Panc1 (cell line): Measurements from ENCODE around the gene XRCC4. TPM values are rescaled to one million over a fixed set of nuclear protein-coding genes. Genes with fewer than 3 reads are reported as not detected.

Experiments used
- ATAC-seq: fragments of 200-7000 bp; cut with Tn5 transposase; 2 replicates; pipeline ENCODE4 v1.9.1; 2020; ENCODE audit warnings: mild to moderate bottlenecking, moderate library complexity
- BruUV-seq: library from RNA; stranded (reverse); fragments of 400-500 nt; replicated peaks from 2 replicates; lab custom pipeline; 2021; lab: Mats Ljungman, UMichigan
- CTCF ChIA-PET: fragments of 300-600 bp; sonication (Branson Sonifier 250); formaldehyde crosslinking; loops from one replicate; lab custom pipeline; 2022; ENCODE audit warnings: antibody characterized with exemption; lab: Charles Lee
- POLR2A ChIA-PET: fragments of 300-600 bp; sonication (Branson Sonifier 250); formaldehyde crosslinking; loops from one replicate; lab custom pipeline; 2022; ENCODE audit warnings: antibody characterized with exemption; lab: Charles Lee
- DNase-seq: peaks from one replicate; pipeline ENCODE4 v3.0.0-alpha.2; 2010; ENCODE audit warnings: low read depth, low spot score
- H3K27ac ChIP-seq: 2 replicates; pipeline ENCODE4 v1.5.1; 2011; ENCODE audit warnings: mild to moderate bottlenecking, low read length, inconsistent platforms
- H3K27me3 ChIP-seq: fragments of 200-500 bp; sonication (Bioruptor generic); 2 replicates; pipeline ENCODE4 v1.6.0; 2014; ENCODE audit warnings: low read length, inconsistent platforms; ENCODE audit not compliant: control insufficient read depth, insufficient read depth
- H3K36me3 ChIP-seq: fragments of 200-500 bp; sonication (Bioruptor generic); 2 replicates; pipeline ENCODE4 v1.5.1; 2014; ENCODE audit warnings: inconsistent platforms, mild to moderate bottlenecking, low read length, moderate library complexity; ENCODE audit not compliant: control insufficient read depth, insufficient read depth
- H3K4me1 ChIP-seq: 2 replicates; pipeline ENCODE4 v1.5.1; 2011; ENCODE audit warnings: inconsistent platforms, mild to moderate bottlenecking, low read length, moderate library complexity; ENCODE audit not compliant: control insufficient read depth, insufficient read depth
- H3K4me3 ChIP-seq, 2 experiments: 2 replicates each; pipeline ENCODE4 v1.5.1; 2011 to 2012; ENCODE audit warnings: low read depth in 2 of 2, low read length in 2 of 2, mild to moderate bottlenecking in 2 of 2, inconsistent platforms in 1 of 2, moderate library complexity in 1 of 2
- H3K9me3 ChIP-seq: fragments of 200-500 bp; sonication (Bioruptor generic); 2 replicates; pipeline ENCODE4 v1.5.1; 2014; ENCODE audit warnings: low read depth, mild to moderate bottlenecking, inconsistent platforms, low read length, moderate library complexity; ENCODE audit not compliant: control insufficient read depth, insufficient read depth
- POLR2AphosphoS5 ChIP-seq: IDR thresholded peaks from 2 replicates; pipeline ENCODE4 v1.6.1; 2012; ENCODE audit warnings: mild to moderate bottlenecking, low read depth, low read length, moderate library complexity
- SIN3A ChIP-seq: IDR thresholded peaks from 2 replicates; pipeline ENCODE4 v1.6.1; 2012; ENCODE audit warnings: low read depth, mild to moderate bottlenecking, low read length, moderate library complexity, borderline replicate concordance; ENCODE audit not compliant: insufficient read depth
- TCF7L2 ChIP-seq: IDR thresholded peaks from 2 replicates; pipeline ENCODE4 v1.6.1; 2011; ENCODE audit warnings: mild to moderate bottlenecking, low read depth, low read length, inconsistent platforms
- in situ Hi-C: cut with HindIII; loops from 2 replicates; pipeline ENCODE4 v1.10.0; 2016; ENCODE audit warnings: low sequenced_read_pairs, low pct_unique_long_range_greater_than_20kb
- intact Hi-C: fragments of 100-400 bp; cut with micrococcal nuclease; formaldehyde crosslinking; loops from one replicate; pipeline ENCODE4 v1.10.0; 2022; ENCODE audit not compliant: unreplicated experiment
- total RNA-seq: library from RNA; stranded (reverse); gene quantifications from one replicate; pipeline ENCODE4 v1.2.1, GENCODE V29; 2021; ENCODE audit not compliant: unreplicated experiment
- TF ChIP-seq, protein P1 (sequence below): fragments of 450-650 bp; IDR thresholded peaks from 2 replicates; pipeline ENCODE4 v1.5.1; 2017; ENCODE audit warnings: mild to moderate bottlenecking
- TF ChIP-seq, protein P2 (sequence below), 2 experiments: IDR thresholded peaks; 2 replicates each; pipeline ENCODE4 v1.6.1; 2011 to 2012; ENCODE audit warnings: low read depth in 2 of 2, control low read depth in 1 of 2, low read length in 1 of 2, mild to moderate bottlenecking in 1 of 2, moderate library complexity in 1 of 2; ENCODE audit not compliant: insufficient read depth in 1 of 2

The XRCC4 gene
- total RNA-seq, 1 experiment from 2014 or later, result 12.5 TPM

DNA sequence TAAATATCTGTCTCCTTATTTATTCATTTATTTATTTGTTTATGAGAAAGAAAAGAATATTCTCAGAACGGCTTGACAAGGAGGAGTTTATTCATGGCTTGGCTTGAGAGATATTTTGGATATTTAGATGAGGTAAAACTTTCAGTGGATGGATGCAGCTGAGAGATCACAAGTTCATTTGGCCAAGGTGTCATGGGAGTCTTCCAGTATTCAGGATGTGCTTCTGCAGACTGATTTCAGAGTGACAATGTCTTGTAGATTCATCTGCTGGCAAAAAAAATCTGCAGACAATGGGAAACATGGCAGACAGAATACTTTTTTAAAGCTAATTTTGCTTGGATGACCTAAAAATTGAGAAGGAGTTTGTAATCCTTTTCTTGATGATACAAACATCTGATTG, 38.5 kb downstream of the XRCC4 start:
- intact Hi-C loops, result no loop called here
- ATAC-seq (no peak), DNase-seq (no peak)
- Histone ChIP-seq H3K27ac (no peak overlapping the region), H3K4me3 (no peak overlapping the region), H3K9me3 (no peaks in the 10 kb centered on the region; the same call in 1 of the 2 replicates), H3K27me3 (no peaks in the 10 kb centered on the region), H3K36me3 (no peaks in the 10 kb centered on the region), H3K4me1 (no peaks in the 10 kb centered on the region)
- POLR2A ChIA-PET, result no interaction called here
- in situ Hi-C loops, result no loop called here
- BruUV-seq, result no TSS peak
- TF ChIP-seq, protein P1, sequence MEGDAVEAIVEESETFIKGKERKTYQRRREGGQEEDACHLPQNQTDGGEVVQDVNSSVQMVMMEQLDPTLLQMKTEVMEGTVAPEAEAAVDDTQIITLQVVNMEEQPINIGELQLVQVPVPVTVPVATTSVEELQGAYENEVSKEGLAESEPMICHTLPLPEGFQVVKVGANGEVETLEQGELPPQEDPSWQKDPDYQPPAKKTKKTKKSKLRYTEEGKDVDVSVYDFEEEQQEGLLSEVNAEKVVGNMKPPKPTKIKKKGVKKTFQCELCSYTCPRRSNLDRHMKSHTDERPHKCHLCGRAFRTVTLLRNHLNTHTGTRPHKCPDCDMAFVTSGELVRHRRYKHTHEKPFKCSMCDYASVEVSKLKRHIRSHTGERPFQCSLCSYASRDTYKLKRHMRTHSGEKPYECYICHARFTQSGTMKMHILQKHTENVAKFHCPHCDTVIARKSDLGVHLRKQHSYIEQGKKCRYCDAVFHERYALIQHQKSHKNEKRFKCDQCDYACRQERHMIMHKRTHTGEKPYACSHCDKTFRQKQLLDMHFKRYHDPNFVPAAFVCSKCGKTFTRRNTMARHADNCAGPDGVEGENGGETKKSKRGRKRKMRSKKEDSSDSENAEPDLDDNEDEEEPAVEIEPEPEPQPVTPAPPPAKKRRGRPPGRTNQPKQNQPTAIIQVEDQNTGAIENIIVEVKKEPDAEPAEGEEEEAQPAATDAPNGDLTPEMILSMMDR, result no peak
- no peak for TF ChIP-seq SIN3A
- TF ChIP-seq POLR2AphosphoS5, result no peak
- TF ChIP-seq, protein P2, sequence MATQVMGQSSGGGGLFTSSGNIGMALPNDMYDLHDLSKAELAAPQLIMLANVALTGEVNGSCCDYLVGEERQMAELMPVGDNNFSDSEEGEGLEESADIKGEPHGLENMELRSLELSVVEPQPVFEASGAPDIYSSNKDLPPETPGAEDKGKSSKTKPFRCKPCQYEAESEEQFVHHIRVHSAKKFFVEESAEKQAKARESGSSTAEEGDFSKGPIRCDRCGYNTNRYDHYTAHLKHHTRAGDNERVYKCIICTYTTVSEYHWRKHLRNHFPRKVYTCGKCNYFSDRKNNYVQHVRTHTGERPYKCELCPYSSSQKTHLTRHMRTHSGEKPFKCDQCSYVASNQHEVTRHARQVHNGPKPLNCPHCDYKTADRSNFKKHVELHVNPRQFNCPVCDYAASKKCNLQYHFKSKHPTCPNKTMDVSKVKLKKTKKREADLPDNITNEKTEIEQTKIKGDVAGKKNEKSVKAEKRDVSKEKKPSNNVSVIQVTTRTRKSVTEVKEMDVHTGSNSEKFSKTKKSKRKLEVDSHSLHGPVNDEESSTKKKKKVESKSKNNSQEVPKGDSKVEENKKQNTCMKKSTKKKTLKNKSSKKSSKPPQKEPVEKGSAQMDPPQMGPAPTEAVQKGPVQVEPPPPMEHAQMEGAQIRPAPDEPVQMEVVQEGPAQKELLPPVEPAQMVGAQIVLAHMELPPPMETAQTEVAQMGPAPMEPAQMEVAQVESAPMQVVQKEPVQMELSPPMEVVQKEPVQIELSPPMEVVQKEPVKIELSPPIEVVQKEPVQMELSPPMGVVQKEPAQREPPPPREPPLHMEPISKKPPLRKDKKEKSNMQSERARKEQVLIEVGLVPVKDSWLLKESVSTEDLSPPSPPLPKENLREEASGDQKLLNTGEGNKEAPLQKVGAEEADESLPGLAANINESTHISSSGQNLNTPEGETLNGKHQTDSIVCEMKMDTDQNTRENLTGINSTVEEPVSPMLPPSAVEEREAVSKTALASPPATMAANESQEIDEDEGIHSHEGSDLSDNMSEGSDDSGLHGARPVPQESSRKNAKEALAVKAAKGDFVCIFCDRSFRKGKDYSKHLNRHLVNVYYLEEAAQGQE (IDR thresholded peaks at IDR 0.05; ENCODE audit: insufficient read depth in 1 of 2, low read depth in 2 of 2, low read length in 1 of 2), result no peak
- no peak for TF ChIP-seq TCF7L2
- CTCF ChIA-PET, result no interaction called here

DNA sequence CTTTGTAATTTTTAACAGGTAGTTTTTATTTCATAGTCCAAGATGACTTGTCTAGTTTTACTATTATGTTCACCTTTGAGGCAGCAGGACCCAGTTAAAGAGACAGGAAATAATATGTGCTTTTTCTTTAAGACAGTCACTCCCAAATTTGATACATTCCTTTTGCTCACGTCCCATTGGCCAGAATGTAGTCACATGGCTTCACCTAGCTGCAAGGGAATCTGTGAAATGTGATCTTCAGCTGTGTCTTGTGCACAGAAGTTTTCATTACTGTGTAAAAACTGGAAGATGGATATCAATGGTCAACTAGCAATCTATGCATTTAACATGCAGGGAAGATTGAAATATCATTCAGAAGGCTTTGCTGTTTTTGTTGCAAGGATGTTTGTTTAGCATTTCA, 41.1 kb downstream of the XRCC4 start:
- no peak overlapping the region for H3K27ac ChIP-seq
- ATAC-seq, result no peak
- H3K4me3 ChIP-seq, result no peak overlapping the region
- POLR2A ChIA-PET, result no interaction called here
- no peaks in the 10 kb centered on the region for H3K9me3 ChIP-seq
- no peak for DNase-seq
- in situ Hi-C loops, result no loop called here
- no peak for TF ChIP-seq TCF7L2
- TF ChIP-seq, protein P1, result no peak
- TF ChIP-seq POLR2AphosphoS5, result no peak
- no peak for TF ChIP-seq SIN3A
- TF ChIP-seq, protein P2 (IDR thresholded peaks at IDR 0.05; ENCODE audit: insufficient read depth in 1 of 2, low read depth in 2 of 2, low read length in 1 of 2), result no peak
- intact Hi-C loops, result no loop called here
- H3K36me3 ChIP-seq, result no peaks in the 10 kb centered on the region
- no peaks in the 10 kb centered on the region for H3K27me3 ChIP-seq
- no TSS peak for BruUV-seq
- CTCF ChIA-PET, result interaction anchor here (0.6 kb wide), 2 partner anchors 11 to 214 kb away, joined by 4 to 5 read pairs; no protein-coding TSS in a partner anchor
- H3K4me1 ChIP-seq, result no peaks in the 10 kb centered on the region
